H1 (cell line): ENCODE results near the gene USP54. TPM values are rescaled to one million over a fixed set of nuclear protein-coding genes. Genes with fewer than 3 reads are reported as not detected.

Source experiments
- CTCF ChIA-PET: fragments of 300-600 bp; sonication (Branson Sonifier 250); formaldehyde crosslinking; loops from one replicate; lab custom pipeline; 2021; ENCODE audit not compliant: partially characterized antibody; lab: Charles Lee
- POLR2A ChIA-PET: fragments of 300-600 bp; sonication (Branson Sonifier 250); formaldehyde crosslinking; loops from one replicate; lab custom pipeline; 2021; ENCODE audit warnings: inconsistent platforms; ENCODE audit not compliant: partially characterized antibody; lab: Charles Lee
- DNase-seq, 2 experiments: peaks; one replicate each; pipeline versions ENCODE4 v3.0.0 to v3.0.0-alpha.2; 2010 to 2022; ENCODE audit warnings: low spot score in 2 of 2, low read depth in 1 of 2, mixed read lengths in 1 of 2
- FAIRE-seq: peaks from 2 replicates; lab custom pipeline; 2011; peaks lifted over from hg19 to GRCh38; lab: Jason Lieb, UNC
- H2AFZ ChIP-seq: 2 replicates; pipeline ENCODE4 v1.8.1; 2012; ENCODE audit warnings: low read length, inconsistent platforms
- H2AK5ac ChIP-seq: 2 replicates; pipeline ENCODE4 v1.6.1; 2013; ENCODE audit warnings: low read depth, low read length
- H2BK120ac ChIP-seq: replicated peaks from 2 replicates; pipeline ENCODE3; 2013; ENCODE audit warnings: low read depth, low read length, inconsistent platforms
- H2BK12ac ChIP-seq: 2 replicates; pipeline ENCODE4 v1.6.1; 2013; ENCODE audit warnings: low read depth, low read length
- H2BK15ac ChIP-seq: 2 replicates; pipeline ENCODE4 v1.6.1; 2013; ENCODE audit warnings: low read length
- H2BK20ac ChIP-seq: 2 replicates; pipeline ENCODE4 v1.6.1; 2013; ENCODE audit warnings: low read length
- H2BK5ac ChIP-seq: 2 replicates; pipeline ENCODE4 v1.6.1; 2013; ENCODE audit warnings: low read depth, low read length
- H3K14ac ChIP-seq: 2 replicates; pipeline ENCODE4 v1.6.1; 2013; ENCODE audit warnings: inconsistent platforms; ENCODE audit not compliant: insufficient read length
- H3K18ac ChIP-seq: 2 replicates; pipeline ENCODE4 v1.6.1; 2013; ENCODE audit warnings: low read length; ENCODE audit errors: extremely low read depth
- H3K23ac ChIP-seq: 2 replicates; pipeline ENCODE4 v1.6.1; 2013; ENCODE audit warnings: inconsistent platforms; ENCODE audit not compliant: insufficient read length
- H3K23me2 ChIP-seq: 2 replicates; pipeline ENCODE4 v1.6.1; 2013; ENCODE audit warnings: low read depth, low read length
- H3K27ac ChIP-seq: 2 replicates; pipeline ENCODE4 v1.6.1; 2011; ENCODE audit warnings: low read depth, low read length, inconsistent platforms
- H3K27me3 ChIP-seq, 4 experiments: replicated peaks in 1 of 4; 1 replicate in 1 of 4; 2 replicates in 3 of 4; pipeline versions ENCODE4 v1.6.1 to v1.8.1; 2011 to 2013; ENCODE audit warnings: low read length in 3 of 4, mild to moderate bottlenecking in 3 of 4, inconsistent platforms in 2 of 4, mixed read lengths in 2 of 4, moderate library complexity in 1 of 4; ENCODE audit not compliant: control insufficient read depth in 3 of 4, insufficient read depth in 3 of 4; ENCODE audit errors: extremely low read depth in 1 of 4
- H3K36me3 ChIP-seq, 4 experiments: 2 replicates each; pipeline versions ENCODE4 v1.6.1 to v1.8.1; 2011 to 2013; ENCODE audit warnings: mild to moderate bottlenecking in 4 of 4, low read length in 3 of 4, moderate library complexity in 2 of 4, control low read depth in 1 of 4, inconsistent platforms in 1 of 4; ENCODE audit not compliant: insufficient read depth in 4 of 4, control insufficient read depth in 2 of 4
- H3K4ac ChIP-seq: replicated peaks from 2 replicates; pipeline ENCODE3; 2013; ENCODE audit warnings: low read length, low read depth, mixed read lengths, inconsistent platforms; ENCODE audit not compliant: insufficient read length
- H3K4me1 ChIP-seq, 4 experiments: replicated peaks in 1 of 4; 1 replicate in 1 of 4; 2 replicates in 3 of 4; pipeline versions ENCODE4 v1.6.1 to v1.8.1; 2011 to 2013; ENCODE audit warnings: low read length in 3 of 4, inconsistent platforms in 2 of 4, mixed read lengths in 1 of 4; ENCODE audit not compliant: insufficient read depth in 4 of 4, control insufficient read depth in 3 of 4
- H3K4me2 ChIP-seq, 2 experiments: 2 replicates each; pipeline versions ENCODE4 v1.6.1 to v1.8.1; 2011 to 2013; ENCODE audit warnings: low read depth in 2 of 2, low read length in 2 of 2, control low read depth in 1 of 2, inconsistent platforms in 1 of 2, mild to moderate bottlenecking in 1 of 2; ENCODE audit not compliant: insufficient read depth in 1 of 2
- H3K4me3 ChIP-seq, 4 experiments: fragments of 200-600, 300-600 bp in 1 of 4; sonication (generic), shearing (Covaris generic), sonication (Bioruptor Twin) in 1 of 4; 2 replicates each; pipeline versions ENCODE4 v1.5.1 to v1.8.1; 2011 to 2016; ENCODE audit warnings: low read length in 4 of 4, low read depth in 3 of 4, control low read depth in 2 of 4, inconsistent platforms in 2 of 4, mild to moderate bottlenecking in 2 of 4, mixed read lengths in 1 of 4, moderate library complexity in 1 of 4; ENCODE audit not compliant: insufficient read depth in 2 of 4; ENCODE audit errors: extremely low read depth in 1 of 4
- H3K56ac ChIP-seq: replicated peaks from 2 replicates; pipeline ENCODE3; 2013; ENCODE audit warnings: low read depth, mild to moderate bottlenecking, mixed read lengths, low read length, inconsistent platforms; ENCODE audit not compliant: insufficient read length
- H3K79me1 ChIP-seq: 2 replicates; pipeline ENCODE4 v1.6.1; 2013; ENCODE audit warnings: low read depth, low read length, control low read depth
- H3K79me2 ChIP-seq, 2 experiments: 2 replicates each; pipeline versions ENCODE4 v1.6.1 to v1.8.1; 2012 to 2013; ENCODE audit warnings: low read length in 2 of 2, mild to moderate bottlenecking in 2 of 2, inconsistent platforms in 1 of 2; ENCODE audit not compliant: insufficient read depth in 2 of 2, control insufficient read depth in 1 of 2
- H3K9ac ChIP-seq, 4 experiments: replicated peaks in 1 of 4; 1 replicate in 1 of 4; 2 replicates in 3 of 4; pipeline versions ENCODE4 v1.6.1 to v1.8.1; 2011 to 2013; ENCODE audit warnings: low read depth in 3 of 4, low read length in 3 of 4, control low read depth in 2 of 4, mild to moderate bottlenecking in 2 of 4, moderate library complexity in 2 of 4, inconsistent platforms in 1 of 4; ENCODE audit errors: extremely low read depth in 1 of 4
- H3K9me3 ChIP-seq, 2 experiments: 2 replicates each; pipeline versions ENCODE4 v1.6.1 to v1.8.1; 2012 to 2013; ENCODE audit warnings: mild to moderate bottlenecking in 2 of 2, moderate library complexity in 2 of 2, control low read depth in 1 of 2, inconsistent platforms in 1 of 2, low read depth in 1 of 2, low read length in 1 of 2, mixed read lengths in 1 of 2; ENCODE audit not compliant: insufficient read depth in 2 of 2
- H4K20me1 ChIP-seq, 2 experiments: replicated peaks in 1 of 2; 2 replicates each; pipeline versions ENCODE3 to v1.8.1; 2011 to 2013; ENCODE audit warnings: inconsistent platforms in 2 of 2, low read length in 2 of 2, mild to moderate bottlenecking in 1 of 2; ENCODE audit not compliant: insufficient read depth in 2 of 2, control insufficient read depth in 1 of 2
- H4K5ac ChIP-seq: 2 replicates; pipeline ENCODE4 v1.6.1; 2013; ENCODE audit warnings: low read length, low read depth, mixed read lengths, inconsistent platforms; ENCODE audit not compliant: insufficient read length
- H4K8ac ChIP-seq: 2 replicates; pipeline ENCODE4 v1.8.0; 2013; ENCODE audit warnings: mild to moderate bottlenecking, moderate library complexity, low read length, inconsistent platforms; ENCODE audit not compliant: insufficient read depth; ENCODE audit errors: extremely low read depth
- H4K91ac ChIP-seq: replicated peaks from 2 replicates; pipeline ENCODE3; 2013; ENCODE audit warnings: low read length, mixed read lengths, inconsistent platforms; ENCODE audit not compliant: insufficient read length
- CHD2 ChIP-seq: IDR thresholded peaks from 2 replicates; pipeline ENCODE4 v1.6.1; 2012; ENCODE audit warnings: low read length, improper control_type of control experiment
- KDM1A ChIP-seq: fragments of 200-600, 300-600 bp; sonication (generic); IDR thresholded peaks from 2 replicates; pipeline ENCODE4 v1.7.1; 2016; ENCODE audit warnings: mild to moderate bottlenecking, low read length, borderline replicate concordance
- SIRT6 ChIP-seq: IDR thresholded peaks from one replicate; pipeline ENCODE4 v1.7.1; 2012; ENCODE audit warnings: low read length, inconsistent platforms
- SIX5 ChIP-seq: IDR thresholded peaks from 2 replicates; pipeline ENCODE4 v1.6.1; 2011; ENCODE audit warnings: mild to moderate bottlenecking, low read depth, low read length
- SP4 ChIP-seq: IDR thresholded peaks from 2 replicates; pipeline ENCODE4 v1.6.1; 2012; ENCODE audit warnings: low read length, inconsistent platforms
- WGBS, 2 experiments: shearing (Covaris generic) in 1 of 2; methylation state at CpG; one replicate each; pipeline versions ENCODE4 v1.1.6 to v1.1.7; 2013 to 2015; ENCODE audit warnings: low lambda C conversion rate in 2 of 2, mixed read lengths in 2 of 2, inconsistent platforms in 1 of 2, low coverage in 1 of 2, missing lambda C conversion rate in 1 of 2; ENCODE audit not compliant: insufficient replicate concordance in 2 of 2, insufficient coverage in 1 of 2, insufficient read length in 1 of 2; ENCODE audit errors: extremely low coverage in 1 of 2, missing lambda C conversion rate in 1 of 2; 5-methylcytosine and 5-hydroxymethylcytosine counted together
- polyA plus RNA-seq, 7 experiments: library from polyadenylated mRNA; depleted of rRNA in 3 of 7; stranded (reverse) in 5 of 7; unstranded in 2 of 7; fragments of >200 nt in 5 of 7; fragments of 200-250 nt in 2 of 7; gene quantifications; 1 replicate in 5 of 7; 2 replicates in 1 of 7; 4 replicates in 1 of 7; pipeline versions ENCODE4 v1.2.1 to v1.2.3, GENCODE V29; 2011 to 2013; ENCODE audit warnings: missing spikeins in 2 of 7, mixed read lengths in 2 of 7
- total RNA-seq: library from RNA; stranded (reverse); fragmentation: NEBNext Ultra II Directional; extraction: Animal tissue kit (Norgen Biotek cat#: 25700); gene quantifications from 2 replicates; pipeline ENCODE4 v1.2.1, GENCODE V29; 2021

USP54 gene
- total and polyA plus RNA-seq, 2 of the 8 experiments (the other 6 are each of a cell fraction or from before 2014, with no cell fraction given), result 46.2 to 65.6 TPM

DNA sequence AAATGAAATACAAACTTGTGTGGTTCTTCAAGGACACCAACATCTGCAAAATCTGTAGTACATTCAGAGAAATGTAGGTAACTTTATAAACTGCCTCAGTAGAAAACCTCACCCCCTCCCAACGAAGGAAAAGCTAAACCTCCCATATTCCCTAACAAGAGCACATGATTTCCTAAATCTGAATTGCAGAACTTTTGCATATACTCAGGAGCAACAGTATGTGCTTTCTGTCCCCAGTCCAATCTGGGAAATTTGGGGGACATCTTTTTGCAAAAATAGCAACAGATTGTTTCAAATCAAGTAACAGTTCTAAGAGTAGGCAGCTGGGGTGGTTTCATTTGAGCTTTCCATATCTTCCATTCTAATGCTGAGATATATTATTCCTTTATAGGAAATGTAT lies 142.0 kb downstream of the USP54 start:
- Histone ChIP-seq H3K18ac (no peak overlapping the region), H3K36me3 (peaks cover 0 to 27% (median 0%) of the 10 kb centered on the region in 4 experiments; a peak in 2 of 8 replicates), H2BK15ac (no peak overlapping the region), H3K56ac (no peak overlapping the region), H3K9ac (no peak overlapping the region), H3K79me2 (no peaks in the 10 kb centered on the region), H4K20me1 (peaks cover 0 to 3% of the 10 kb centered on the region in 2 experiments), H2BK120ac (no peak overlapping the region), H3K27me3 (no peaks in the 10 kb centered on the region), H4K5ac (no peak overlapping the region), H2BK5ac (no peak overlapping the region), H4K91ac (no peak overlapping the region), H3K4me3 (no peak overlapping the region), H2BK20ac (no peak overlapping the region), H3K79me1 (no peaks in the 10 kb centered on the region), H3K4me1 (no peaks in the 10 kb centered on the region), H3K9me3 (no peaks in the 10 kb centered on the region), H3K23ac (no peak overlapping the region), H3K14ac (no peak overlapping the region), H2BK12ac (no peak overlapping the region), H4K8ac (no peak overlapping the region), H2AK5ac (no peak overlapping the region), H3K27ac (no peak overlapping the region), H3K4ac (no peak overlapping the region), H3K23me2 (no peaks in the 10 kb centered on the region), H2AFZ (no peak overlapping the region), H3K4me2 (no peak overlapping the region)
- ChIA-PET CTCF (no interaction called here), POLR2A (interaction anchor here (1.1 kb wide), 1 partner anchor 53 kb away, joined by 4 read pairs; no protein-coding TSS in a partner anchor)
- TF ChIP-seq KDM1A, result no peak
- no peak for TF ChIP-seq SP4
- no peak for TF ChIP-seq CHD2
- TF ChIP-seq SIRT6, result no peak
- TF ChIP-seq SIX5, result no peak
- no peak for FAIRE-seq
- DNase-seq, result no peak
- 86% methylated on average over 1 of the region's 1 CpG; no CpG with 5 or more reads in 1 of the 2 experiments for WGBS, 2 experiments
